Liver (tissue), 3 donors: ENCODE results near the gene KRT222.

Experiments used
- EGR1 ChIP-seq, 2 donors: IDR thresholded peaks; 2 replicates each; pipeline ENCODE4 v1.6.1; 2016 to 2018; ENCODE audit warnings: antibody characterized with exemption in 2 of 2, low read depth in 2 of 2
- GABPA ChIP-seq, 2 donors: IDR thresholded peaks in 1 of 2; conservative IDR thresholded peaks in 1 of 2; 2 replicates each; pipeline ENCODE4 v1.6.1; 2016; ENCODE audit warnings: antibody characterized with exemption in 2 of 2, mild to moderate bottlenecking in 1 of 2, moderate library complexity in 1 of 2
- HNF4A ChIP-seq, 2 donors: conservative IDR thresholded peaks; 2 replicates each; pipeline ENCODE4 v1.6.1; 2016; ENCODE audit warnings: antibody characterized with exemption in 2 of 2, mild to moderate bottlenecking in 2 of 2
- MAX ChIP-seq: IDR thresholded peaks from 2 replicates; pipeline ENCODE4 v1.6.1; 2016; ENCODE audit warnings: antibody characterized with exemption
- RAD21 ChIP-seq, 2 donors: IDR thresholded peaks; 2 replicates each; pipeline ENCODE4 v1.6.1; 2016; ENCODE audit warnings: antibody characterized with exemption in 2 of 2, mild to moderate bottlenecking in 2 of 2
- SP1 ChIP-seq: IDR thresholded peaks from 2 replicates; pipeline ENCODE4 v1.6.1; 2018; ENCODE audit warnings: antibody characterized with exemption, mild to moderate bottlenecking
- TAF1 ChIP-seq: conservative IDR thresholded peaks from 2 replicates; pipeline ENCODE4 v1.6.1; 2016; ENCODE audit warnings: antibody characterized with exemption, mild to moderate bottlenecking
- YY1 ChIP-seq: IDR thresholded peaks from 2 replicates; pipeline ENCODE4 v1.6.1; 2016; ENCODE audit warnings: antibody characterized with exemption, mild to moderate bottlenecking
- TF ChIP-seq, protein P1 (sequence below): fragments of 150-350 bp; IDR thresholded peaks from 2 replicates; pipeline ENCODE4 v1.5.1; 2017; ENCODE audit warnings: improper control_type of control experiment, low read depth, low read length; ENCODE audit not compliant: missing input control
- TF ChIP-seq, protein P2 (sequence below): IDR thresholded peaks from 2 replicates; pipeline ENCODE4 v1.6.1; 2016; ENCODE audit warnings: antibody characterized with exemption, mild to moderate bottlenecking
- donor health status: healthy.
- donor health status: healthy.

- TF ChIP-seq, protein P1, sequence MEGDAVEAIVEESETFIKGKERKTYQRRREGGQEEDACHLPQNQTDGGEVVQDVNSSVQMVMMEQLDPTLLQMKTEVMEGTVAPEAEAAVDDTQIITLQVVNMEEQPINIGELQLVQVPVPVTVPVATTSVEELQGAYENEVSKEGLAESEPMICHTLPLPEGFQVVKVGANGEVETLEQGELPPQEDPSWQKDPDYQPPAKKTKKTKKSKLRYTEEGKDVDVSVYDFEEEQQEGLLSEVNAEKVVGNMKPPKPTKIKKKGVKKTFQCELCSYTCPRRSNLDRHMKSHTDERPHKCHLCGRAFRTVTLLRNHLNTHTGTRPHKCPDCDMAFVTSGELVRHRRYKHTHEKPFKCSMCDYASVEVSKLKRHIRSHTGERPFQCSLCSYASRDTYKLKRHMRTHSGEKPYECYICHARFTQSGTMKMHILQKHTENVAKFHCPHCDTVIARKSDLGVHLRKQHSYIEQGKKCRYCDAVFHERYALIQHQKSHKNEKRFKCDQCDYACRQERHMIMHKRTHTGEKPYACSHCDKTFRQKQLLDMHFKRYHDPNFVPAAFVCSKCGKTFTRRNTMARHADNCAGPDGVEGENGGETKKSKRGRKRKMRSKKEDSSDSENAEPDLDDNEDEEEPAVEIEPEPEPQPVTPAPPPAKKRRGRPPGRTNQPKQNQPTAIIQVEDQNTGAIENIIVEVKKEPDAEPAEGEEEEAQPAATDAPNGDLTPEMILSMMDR, result no peak
- no peak for TF ChIP-seq RAD21 (IDR thresholded peaks at IDR 0.05)
- TF ChIP-seq MAX, result no peak
- TF ChIP-seq, protein P2, sequence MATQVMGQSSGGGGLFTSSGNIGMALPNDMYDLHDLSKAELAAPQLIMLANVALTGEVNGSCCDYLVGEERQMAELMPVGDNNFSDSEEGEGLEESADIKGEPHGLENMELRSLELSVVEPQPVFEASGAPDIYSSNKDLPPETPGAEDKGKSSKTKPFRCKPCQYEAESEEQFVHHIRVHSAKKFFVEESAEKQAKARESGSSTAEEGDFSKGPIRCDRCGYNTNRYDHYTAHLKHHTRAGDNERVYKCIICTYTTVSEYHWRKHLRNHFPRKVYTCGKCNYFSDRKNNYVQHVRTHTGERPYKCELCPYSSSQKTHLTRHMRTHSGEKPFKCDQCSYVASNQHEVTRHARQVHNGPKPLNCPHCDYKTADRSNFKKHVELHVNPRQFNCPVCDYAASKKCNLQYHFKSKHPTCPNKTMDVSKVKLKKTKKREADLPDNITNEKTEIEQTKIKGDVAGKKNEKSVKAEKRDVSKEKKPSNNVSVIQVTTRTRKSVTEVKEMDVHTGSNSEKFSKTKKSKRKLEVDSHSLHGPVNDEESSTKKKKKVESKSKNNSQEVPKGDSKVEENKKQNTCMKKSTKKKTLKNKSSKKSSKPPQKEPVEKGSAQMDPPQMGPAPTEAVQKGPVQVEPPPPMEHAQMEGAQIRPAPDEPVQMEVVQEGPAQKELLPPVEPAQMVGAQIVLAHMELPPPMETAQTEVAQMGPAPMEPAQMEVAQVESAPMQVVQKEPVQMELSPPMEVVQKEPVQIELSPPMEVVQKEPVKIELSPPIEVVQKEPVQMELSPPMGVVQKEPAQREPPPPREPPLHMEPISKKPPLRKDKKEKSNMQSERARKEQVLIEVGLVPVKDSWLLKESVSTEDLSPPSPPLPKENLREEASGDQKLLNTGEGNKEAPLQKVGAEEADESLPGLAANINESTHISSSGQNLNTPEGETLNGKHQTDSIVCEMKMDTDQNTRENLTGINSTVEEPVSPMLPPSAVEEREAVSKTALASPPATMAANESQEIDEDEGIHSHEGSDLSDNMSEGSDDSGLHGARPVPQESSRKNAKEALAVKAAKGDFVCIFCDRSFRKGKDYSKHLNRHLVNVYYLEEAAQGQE, result no peak
- no peak for TF ChIP-seq GABPA (IDR thresholded peaks at IDR 0.05 in 1 of 2, conservative IDR thresholded peaks at IDR 0.05 in 1 of 2)
- no peak for TF ChIP-seq YY1
- no peak for TF ChIP-seq TAF1
- no peak for TF ChIP-seq SP1
- no peak for TF ChIP-seq EGR1 (IDR thresholded peaks at IDR 0.05; ENCODE audit: low read depth in 2 of 2)
- no peak for TF ChIP-seq HNF4A (conservative IDR thresholded peaks at IDR 0.05)
These were observed 39.7 kb downstream of the KRT222 start for GRCh38 chr17:40625311-40625710.
